PC-9 (cell line): ENCODE data around the gene PGRMC2. TPM values are rescaled to one million over a fixed set of nuclear protein-coding genes. Genes with fewer than 3 reads are reported as not detected.

Experiments
- BruUV-seq: library from RNA; stranded (reverse); fragments of 400-500 nt; replicated peaks from 2 replicates; lab custom pipeline; 2021; lab: Mats Ljungman, UMichigan
- CTCF ChIA-PET: fragments of 300-600 bp; sonication (Branson Sonifier 250); formaldehyde crosslinking; loops from one replicate; lab custom pipeline; 2022; ENCODE audit warnings: antibody characterized with exemption; lab: Charles Lee
- POLR2A ChIA-PET: fragments of 300-600 bp; sonication (Branson Sonifier 250); formaldehyde crosslinking; loops from one replicate; lab custom pipeline; 2022; ENCODE audit warnings: antibody characterized with exemption; ENCODE audit not compliant: unreplicated experiment; lab: Charles Lee
- DNase-seq, 2 experiments: peaks; one replicate each; pipeline versions ENCODE4 v3.0.0 to v3.0.0-alpha.2; 2015 to 2022; ENCODE audit warnings: mixed read lengths in 1 of 2
- H2AFZ ChIP-seq: fragments of 200-600 bp; sonication (generic); 2 replicates; pipeline ENCODE4 v1.8.1; 2017; ENCODE audit warnings: antibody characterized with exemption
- H3F3A ChIP-seq: fragments of 200-600 bp; sonication (generic); 2 replicates; pipeline ENCODE4 v1.8.1; 2017; ENCODE audit warnings: antibody characterized with exemption, mild to moderate bottlenecking, low read depth; ENCODE audit not compliant: insufficient read depth
- H3K27ac ChIP-seq: fragments of 200-600 bp; sonication (generic); 2 replicates; pipeline ENCODE4 v1.6.1; 2016; ENCODE audit warnings: mixed run types
- H3K27me3 ChIP-seq: fragments of 200-600 bp; sonication (generic); 2 replicates; pipeline ENCODE4 v1.6.1; 2016; ENCODE audit warnings: low read depth, mixed run types; ENCODE audit not compliant: insufficient read depth
- H3K36me3 ChIP-seq: fragments of 200-600 bp; sonication (generic); 2 replicates; pipeline ENCODE4 v1.6.1; 2016; ENCODE audit warnings: low read depth, mixed run types
- H3K4me1 ChIP-seq: fragments of 200-600 bp; sonication (generic); replicated peaks from 2 replicates; pipeline ENCODE4 v1.6.1; 2016; ENCODE audit warnings: mixed run types; ENCODE audit not compliant: insufficient read depth
- H3K4me2 ChIP-seq: fragments of 200-600 bp; sonication (generic); 2 replicates; pipeline ENCODE4 v1.6.1; 2017; ENCODE audit warnings: mixed run types
- H3K4me3 ChIP-seq: fragments of 200-600 bp; sonication (generic); 2 replicates; pipeline ENCODE4 v1.6.1; 2016; ENCODE audit warnings: mixed run types
- H3K79me2 ChIP-seq: fragments of 200-600 bp; sonication (generic); 2 replicates; pipeline ENCODE4 v1.6.1; 2017; ENCODE audit warnings: low read depth, mixed run types
- H3K9me2 ChIP-seq: fragments of 200-600 bp; sonication (generic); 2 replicates; pipeline ENCODE4 v1.8.1; 2017; ENCODE audit warnings: mild to moderate bottlenecking; ENCODE audit not compliant: insufficient read depth
- H3K9me3 ChIP-seq: fragments of 200-600 bp; sonication (generic); 2 replicates; pipeline ENCODE4 v1.8.1; 2016; ENCODE audit warnings: low read depth; ENCODE audit not compliant: insufficient read depth
- H4K20me1 ChIP-seq: fragments of 200-600 bp; sonication (generic); 2 replicates; pipeline ENCODE4 v1.8.1; 2017; ENCODE audit not compliant: insufficient read depth
- CTCF ChIP-seq: fragments of 200-600 bp; sonication (generic); conservative IDR thresholded peaks from 2 replicates; pipeline ENCODE4 v1.6.1; 2017; ENCODE audit warnings: mixed run types, antibody characterized with exemption, mild to moderate bottlenecking, moderate library complexity
- EZH2 ChIP-seq: fragments of 200-600 bp; sonication (generic); IDR thresholded peaks from 2 replicates; pipeline ENCODE4 v1.8.0; 2017; ENCODE audit warnings: antibody characterized with exemption, low read depth
- intact Hi-C: fragments of 100-400 bp; cut with micrococcal nuclease; formaldehyde crosslinking; loops from one replicate; pipeline ENCODE4 v1.10.0; 2022; ENCODE audit not compliant: unreplicated experiment
- total RNA-seq: library from RNA; stranded (reverse); gene quantifications from 2 replicates; pipeline ENCODE4 v1.2.3, GENCODE V29; 2021

PGRMC2 gene
- total RNA-seq, 1 experiment from 2014 or later, result 105 TPM

GRCh38 chr4:128308986-128309385 is 21.4 kb upstream of the PGRMC2 start:
- H3K9me3 ChIP-seq, result no peaks in the 10 kb centered on the region
- no peak overlapping the region for H2AFZ ChIP-seq
- H3K9me2 ChIP-seq, result no peaks in the 10 kb centered on the region
- peaks cover 13% of the 10 kb centered on the region for H3K4me1 ChIP-seq
- H3K4me3 ChIP-seq, result no peak overlapping the region
- ChIA-PET POLR2A (no interaction called here), CTCF (no interaction called here)
- H4K20me1 ChIP-seq, result no peaks in the 10 kb centered on the region
- H3K4me2 ChIP-seq, result no peak overlapping the region
- no peaks in the 10 kb centered on the region for H3K79me2 ChIP-seq
- no peaks in the 10 kb centered on the region for H3K27me3 ChIP-seq
- DNase-seq, result no peak
- H3K36me3 ChIP-seq, result no peaks in the 10 kb centered on the region
- TF ChIP-seq CTCF, result no peak
- no peak for TF ChIP-seq EZH2
- no TSS peak for BruUV-seq
- H3F3A ChIP-seq, result no peaks in the 10 kb centered on the region
- H3K27ac ChIP-seq, result no peak overlapping the region
- intact Hi-C loops, result no loop called here

GRCh38 chr4:128307123-128307571 is 19.5 kb upstream of the PGRMC2 start:
- TF ChIP-seq EZH2 (no peak), CTCF (no peak)
- no peak overlapping the region for H3K4me2 ChIP-seq
- peaks cover 10% of the 10 kb centered on the region for H3K4me1 ChIP-seq
- no peaks in the 10 kb centered on the region for H3F3A ChIP-seq
- no peaks in the 10 kb centered on the region for H3K79me2 ChIP-seq
- no peak overlapping the region for H3K27ac ChIP-seq
- no peak overlapping the region for H2AFZ ChIP-seq
- ChIA-PET POLR2A (no interaction called here), CTCF (no interaction called here)
- intact Hi-C loops, result no loop called here
- no peaks in the 10 kb centered on the region for H4K20me1 ChIP-seq
- no peaks in the 10 kb centered on the region for H3K9me3 ChIP-seq
- no peaks in the 10 kb centered on the region for H3K27me3 ChIP-seq
- no peak overlapping the region for H3K4me3 ChIP-seq
- H3K36me3 ChIP-seq, result no peaks in the 10 kb centered on the region
- DNase-seq, result no peak
- BruUV-seq, result no TSS peak
- no peaks in the 10 kb centered on the region for H3K9me2 ChIP-seq

GRCh38 chr4:128305942-128306341 is 18.3 kb upstream of the PGRMC2 start:
- Histone ChIP-seq H4K20me1 (no peaks in the 10 kb centered on the region), H3K9me3 (no peaks in the 10 kb centered on the region), H3K4me2 (no peak overlapping the region), H2AFZ (no peak overlapping the region), H3K27me3 (no peaks in the 10 kb centered on the region), H3K9me2 (no peaks in the 10 kb centered on the region), H3K79me2 (no peaks in the 10 kb centered on the region), H3F3A (no peaks in the 10 kb centered on the region), H3K36me3 (no peaks in the 10 kb centered on the region), H3K4me3 (no peak overlapping the region), H3K27ac (no peak overlapping the region), H3K4me1 (no peaks in the 10 kb centered on the region)
- CTCF ChIA-PET, result interaction anchor here (0.6 kb wide), 2 partner anchors 23 to 68 kb away, joined by 3 to 4 read pairs; no protein-coding TSS in a partner anchor
- no peak for DNase-seq
- POLR2A ChIA-PET, result no interaction called here
- TF ChIP-seq EZH2 (no peak), CTCF (no peak)
- intact Hi-C loops, result no loop called here
- BruUV-seq, result no TSS peak
